Measurements from ENCODE around the gene PSD4.

PSD4 gene

DNA sequence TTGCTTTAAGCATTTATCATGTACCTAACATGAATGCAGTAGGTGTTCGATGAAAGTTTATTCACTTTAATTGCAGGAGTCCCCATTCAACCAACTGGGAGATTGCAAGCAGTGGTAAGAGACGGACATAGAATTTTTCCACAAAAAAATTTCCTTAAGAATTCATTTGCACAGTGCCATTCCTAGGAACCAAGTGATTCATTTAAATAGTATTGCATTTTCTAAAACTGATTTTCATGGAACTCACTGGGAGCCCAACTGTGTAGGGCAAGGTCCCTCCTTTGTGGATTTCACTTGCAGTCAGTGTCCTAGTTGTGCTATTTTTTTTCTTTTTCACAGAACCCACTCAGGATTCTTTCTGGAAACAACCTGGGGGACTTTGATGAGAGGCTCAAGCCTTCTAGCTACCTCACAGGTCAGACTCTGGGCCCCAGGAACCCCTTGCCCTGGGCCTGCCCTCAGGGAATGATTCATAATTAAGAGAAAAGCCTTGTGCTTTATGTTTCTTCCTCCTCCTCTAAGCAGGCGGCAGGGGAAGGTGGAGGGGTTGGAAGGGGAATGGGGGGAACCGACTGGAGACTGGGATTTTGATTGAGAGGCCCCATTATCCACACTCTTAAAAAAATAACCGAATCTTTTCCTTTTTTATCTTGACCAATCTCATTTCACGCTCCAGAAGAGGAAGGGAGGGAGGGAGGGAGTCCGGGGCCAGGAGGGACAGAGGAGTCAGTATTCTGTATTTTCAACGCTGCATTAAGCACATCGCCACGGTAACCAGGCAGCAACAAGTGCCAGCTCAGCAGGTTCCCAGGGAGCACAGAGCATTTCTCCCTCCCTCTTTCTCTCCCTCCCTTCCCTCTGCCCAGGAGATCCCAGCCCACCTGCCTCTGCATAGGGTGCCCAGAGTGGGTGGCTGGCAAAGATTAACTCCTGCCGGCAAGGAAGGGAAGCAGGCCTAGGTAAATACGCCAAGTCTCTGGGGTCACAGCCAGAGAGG lies 51.8 kb downstream of the PSD4 start:
- peak; percentile 41 for DNase-seq

DNA sequence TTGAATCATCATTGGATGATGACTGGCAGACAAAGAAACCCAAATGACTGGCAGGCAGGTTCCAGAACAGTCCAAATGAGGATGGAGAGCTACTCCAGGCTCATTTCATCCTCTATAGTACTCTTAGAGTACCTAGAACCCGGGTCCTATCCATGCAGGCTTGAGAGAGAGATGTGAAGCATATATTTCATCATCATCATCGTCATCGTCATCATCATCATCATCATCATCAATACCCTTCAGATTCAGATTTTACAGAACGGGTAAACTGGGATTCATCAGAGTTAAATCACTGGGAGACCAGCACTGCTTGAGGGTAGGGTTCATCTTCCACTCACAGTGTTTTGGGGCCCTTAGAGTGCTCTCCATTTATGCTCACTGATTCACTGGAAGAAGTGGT lies 52.7 kb downstream of the PSD4 start:
- no peak for DNase-seq

DNA sequence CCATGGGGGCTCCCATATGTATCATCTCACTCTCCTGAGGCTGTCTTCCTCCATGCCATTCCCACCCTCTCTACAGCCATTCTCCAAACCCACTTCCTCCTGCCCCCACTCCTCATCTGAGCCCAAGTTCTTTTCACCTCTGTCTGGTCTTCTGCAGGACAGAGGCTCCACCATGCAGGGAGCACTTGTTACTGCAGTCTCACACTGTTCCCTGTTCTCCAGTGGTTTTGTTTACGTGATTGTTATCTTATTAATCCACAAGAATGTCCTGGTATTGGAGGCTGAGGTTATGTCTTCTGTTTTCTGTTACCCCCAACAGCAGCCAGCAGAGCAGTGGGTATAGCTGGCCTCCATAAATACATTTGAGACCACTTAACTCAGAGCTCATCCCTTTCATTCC lies 53.5 kb downstream of the PSD4 start:
- DNase-seq = no peak

DNA sequence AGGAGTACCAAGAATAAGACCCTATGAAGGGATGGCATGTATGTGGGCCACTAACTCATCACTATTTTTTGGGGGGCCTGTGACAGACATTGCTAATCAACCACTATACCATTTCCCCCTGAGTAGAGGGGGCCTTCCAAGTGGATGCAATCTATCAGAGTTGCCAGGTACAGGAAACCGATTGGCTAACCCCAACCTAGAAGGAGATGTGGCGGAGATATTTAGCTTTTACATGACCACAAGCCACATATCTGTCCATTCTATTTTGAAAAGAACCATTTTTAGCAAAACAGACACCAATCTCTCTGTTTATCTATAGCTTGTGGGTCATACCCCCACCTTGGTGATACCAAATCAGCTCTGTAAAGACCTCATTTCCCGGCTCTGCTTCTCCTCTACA lies 53.9 kb downstream of the PSD4 start:
- no peak for DNase-seq

DNA sequence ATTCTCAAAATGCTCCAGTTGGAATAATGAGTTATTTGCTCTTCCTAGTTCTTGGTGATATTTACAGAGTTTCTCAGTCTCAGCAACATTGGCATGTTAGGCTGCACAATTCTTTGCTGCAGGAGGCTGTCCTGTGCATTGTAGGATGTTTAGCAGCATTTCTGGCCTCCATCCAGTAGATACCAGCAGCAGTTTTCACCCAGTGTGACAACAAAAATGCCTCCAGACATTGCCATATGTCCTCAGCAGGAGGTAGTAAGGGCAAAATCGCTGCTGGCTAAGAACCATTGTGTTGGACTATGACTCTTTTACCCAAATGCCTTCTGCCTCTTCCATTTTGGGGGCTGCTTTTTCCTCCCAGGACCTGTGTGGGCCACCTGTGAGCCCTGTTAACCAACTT lies 54.6 kb downstream of the PSD4 start:
- no peak for DNase-seq

DNA sequence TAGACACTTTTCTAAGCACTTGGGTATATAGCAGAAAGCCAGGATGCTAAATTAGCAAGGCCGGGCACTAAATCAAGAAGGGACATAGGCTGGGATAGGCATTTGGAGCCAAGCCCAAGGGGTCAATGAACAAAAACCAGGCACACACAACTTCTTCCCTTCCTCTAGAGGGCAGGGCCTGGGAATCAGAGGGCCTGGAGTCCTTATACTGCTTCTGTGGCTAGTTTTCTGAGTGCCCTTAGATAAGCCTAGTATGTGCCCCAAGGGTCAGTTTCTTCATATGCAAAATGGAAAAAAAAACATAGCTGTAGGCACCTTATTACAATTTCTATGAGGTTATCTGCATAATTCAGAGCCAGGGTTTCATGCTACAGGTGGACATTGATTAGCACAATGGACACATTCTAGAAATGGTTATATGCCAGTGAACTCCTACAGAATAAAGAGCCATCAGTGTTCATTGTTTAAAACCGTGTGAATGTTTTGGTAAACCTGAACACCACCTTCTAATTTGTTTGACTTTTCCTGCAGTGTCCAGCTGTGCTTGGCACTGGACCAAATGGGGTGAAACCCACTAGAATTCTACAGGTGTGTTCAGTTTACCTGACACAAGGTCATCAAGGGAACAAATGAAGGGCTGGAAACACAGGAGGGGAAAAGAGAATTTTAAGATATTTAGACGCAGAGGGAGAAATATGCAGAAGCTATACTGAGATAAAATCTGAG lies 55.4 kb downstream of the PSD4 start:
- peak; percentile 5 for DNase-seq

DNA sequence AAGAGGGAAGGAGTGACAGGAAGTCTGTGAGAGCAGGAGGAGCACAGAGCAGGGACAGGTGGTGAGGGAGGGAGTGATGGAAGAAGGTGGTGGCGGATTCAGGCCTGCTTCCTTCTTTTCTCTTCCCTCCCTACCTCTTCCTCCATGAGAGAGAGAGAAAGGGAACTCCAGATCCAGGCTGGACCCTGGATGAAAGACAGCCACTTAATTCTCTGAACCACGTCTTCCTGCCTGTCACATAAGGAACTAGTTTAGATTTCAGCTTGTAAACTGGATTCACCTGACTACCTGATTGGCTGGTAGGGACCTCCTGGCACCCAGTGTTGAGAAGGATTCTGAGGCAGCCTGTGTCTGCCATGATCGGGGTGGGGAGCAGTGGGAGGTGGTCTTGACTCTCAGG lies 56.0 kb downstream of the PSD4 start:
- DNase-seq = no peak

DNA sequence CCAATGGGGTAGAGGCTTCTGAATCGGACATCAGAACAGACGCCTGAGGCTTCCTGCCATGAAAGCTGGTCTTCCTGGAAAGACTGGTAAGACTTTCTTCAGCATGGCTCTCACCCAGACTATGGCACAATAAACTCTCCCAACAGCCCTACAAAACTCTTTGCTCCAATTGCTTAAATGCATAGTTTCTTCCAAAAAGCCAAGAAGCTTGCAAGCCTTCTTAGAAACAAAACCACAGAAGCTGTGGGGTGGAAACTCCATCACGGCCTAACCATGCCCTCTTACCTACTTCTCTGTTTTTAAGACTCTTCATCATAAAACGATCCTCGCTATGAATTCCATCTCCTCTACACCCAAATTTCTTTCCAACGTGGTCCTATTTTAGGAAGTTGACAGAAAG lies 56.8 kb downstream of the PSD4 start:
- no peak for DNase-seq

DNA sequence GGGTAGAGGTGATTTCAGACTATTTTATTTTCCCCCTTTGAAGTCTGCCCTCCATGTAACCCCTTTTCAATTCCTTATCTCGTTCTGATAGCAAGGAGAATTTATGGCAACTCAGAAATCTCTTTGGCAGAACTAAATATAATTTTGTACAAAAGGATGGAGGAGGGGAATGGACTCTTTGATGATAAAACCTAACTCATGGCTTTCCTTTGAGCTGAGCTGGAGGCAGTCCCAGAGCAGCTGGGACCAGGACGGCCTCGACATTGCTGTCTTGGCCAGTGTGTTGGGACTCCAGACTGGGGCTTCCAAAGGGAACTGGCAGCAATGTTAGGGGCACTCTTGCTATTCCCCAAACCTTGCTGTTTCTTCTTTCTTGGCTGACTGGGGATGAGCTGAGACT lies 57.3 kb downstream of the PSD4 start:
- no peak for DNase-seq

DNA sequence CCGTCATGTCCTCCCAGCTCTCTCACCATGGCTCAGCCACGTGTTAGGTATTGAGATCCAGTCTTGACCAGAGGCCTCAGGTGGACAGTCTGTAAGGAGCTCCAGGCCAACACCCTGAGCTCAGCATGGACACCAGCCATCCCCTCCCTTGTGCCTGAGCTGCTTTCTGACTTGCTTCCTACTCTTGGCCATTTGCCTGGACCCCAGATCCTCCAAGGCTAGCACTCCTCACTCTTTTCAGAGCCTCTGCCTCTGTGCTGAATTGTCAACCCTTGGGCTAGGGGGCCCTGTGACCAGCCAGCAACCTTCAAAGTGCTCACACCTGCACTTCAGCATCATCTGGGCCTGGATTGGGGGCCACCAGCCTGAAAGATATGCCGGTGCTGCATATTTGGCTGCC lies 58.4 kb downstream of the PSD4 start:
- DNase-seq = no peak

DNA sequence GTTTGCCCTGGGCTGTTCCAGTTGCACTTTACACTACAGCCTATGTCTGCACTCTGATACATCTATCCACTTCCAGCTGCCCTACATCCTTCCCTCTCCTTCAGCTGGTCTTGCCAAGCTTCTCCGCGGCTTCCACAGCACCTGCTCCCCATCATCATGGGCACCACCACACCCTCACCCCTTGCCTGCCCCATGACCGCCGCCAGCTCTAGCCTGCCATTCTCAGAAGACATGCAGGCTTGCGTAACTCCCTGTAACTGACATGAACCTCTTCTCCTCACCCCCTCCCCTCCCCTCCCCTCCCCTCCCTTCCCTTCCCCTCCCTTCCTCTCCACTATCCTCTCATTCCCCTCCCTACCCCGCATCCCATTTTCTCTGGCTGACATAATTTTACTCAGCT lies 59.0 kb downstream of the PSD4 start:
- DNase-seq = no peak

DNA sequence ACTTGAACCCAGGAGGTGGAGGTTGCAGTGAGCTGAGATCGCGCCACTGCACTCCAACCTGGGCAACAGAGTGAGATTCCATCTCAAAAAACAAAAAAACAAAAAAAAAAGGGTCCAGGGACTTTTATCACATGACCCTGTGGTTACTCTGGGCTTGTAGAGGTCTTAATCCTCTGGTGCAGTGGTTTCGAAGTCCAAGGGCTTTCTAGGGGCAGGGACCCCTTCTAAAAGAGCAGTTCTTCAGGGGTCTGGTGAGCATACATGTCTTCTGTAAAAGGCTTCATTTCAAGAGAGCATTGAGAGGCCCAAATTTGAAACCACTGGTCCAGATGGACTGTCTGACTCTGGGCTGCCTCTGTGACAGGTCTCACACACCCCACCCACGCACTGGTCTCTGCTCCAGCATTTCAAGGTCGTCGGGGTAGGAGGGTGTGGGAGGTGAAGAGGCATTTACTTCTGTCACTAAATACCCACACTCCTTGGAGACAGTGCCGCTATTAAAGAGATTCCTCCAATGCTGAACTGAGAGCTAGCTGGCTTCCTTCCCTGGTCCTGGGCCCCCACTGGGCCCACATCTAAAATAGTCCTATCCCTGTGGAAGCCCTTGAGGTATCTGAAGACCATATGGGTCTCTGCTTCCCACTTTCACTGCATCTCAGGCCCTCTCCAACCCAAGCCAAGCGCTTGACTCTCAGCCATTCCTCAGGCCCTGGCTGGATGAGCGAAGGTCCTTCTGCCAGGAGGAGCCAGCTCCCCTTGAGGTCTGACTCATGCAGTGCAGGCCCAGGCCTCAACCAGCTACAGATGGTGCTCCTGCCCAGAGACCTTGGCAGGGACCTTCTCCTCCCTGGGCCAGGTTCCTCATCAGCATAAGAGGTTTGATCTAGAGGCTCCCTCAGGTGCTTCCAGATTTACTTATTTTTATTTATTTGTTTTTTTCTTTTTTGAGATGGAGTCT lies 60.1 kb downstream of the PSD4 start:
- no peak for DNase-seq

DNA sequence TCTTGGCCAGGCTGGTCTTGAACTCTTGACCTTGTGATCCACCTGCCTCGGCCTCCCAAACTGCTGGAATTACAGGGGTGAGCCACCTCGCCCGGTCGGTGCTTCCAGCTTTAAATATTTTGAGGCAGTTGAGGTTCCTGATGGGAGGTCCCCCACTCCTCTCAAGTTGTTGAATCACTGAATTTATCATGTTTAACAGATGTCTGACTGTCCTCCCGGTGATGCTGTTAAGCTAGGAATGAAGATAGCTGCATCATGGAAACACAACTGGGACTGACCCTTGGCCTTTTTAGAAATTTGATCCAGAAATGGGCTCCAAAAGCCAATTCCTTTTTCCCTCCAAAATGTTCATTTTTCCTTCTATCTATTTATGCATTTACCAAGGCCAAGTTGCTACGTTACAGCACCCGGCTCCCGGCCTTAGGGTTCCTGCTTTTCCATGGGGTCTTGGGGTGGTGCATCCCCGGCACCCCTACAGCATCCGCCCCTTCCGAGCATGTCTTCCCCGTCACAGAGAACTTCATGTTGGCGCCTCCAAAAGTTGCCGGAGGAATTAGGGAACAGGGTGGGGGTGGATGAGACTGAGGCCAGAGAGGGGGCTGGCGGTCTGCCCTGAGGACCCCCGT lies 61.1 kb downstream of the PSD4 start:
- DNase-seq = no peak

DNA sequence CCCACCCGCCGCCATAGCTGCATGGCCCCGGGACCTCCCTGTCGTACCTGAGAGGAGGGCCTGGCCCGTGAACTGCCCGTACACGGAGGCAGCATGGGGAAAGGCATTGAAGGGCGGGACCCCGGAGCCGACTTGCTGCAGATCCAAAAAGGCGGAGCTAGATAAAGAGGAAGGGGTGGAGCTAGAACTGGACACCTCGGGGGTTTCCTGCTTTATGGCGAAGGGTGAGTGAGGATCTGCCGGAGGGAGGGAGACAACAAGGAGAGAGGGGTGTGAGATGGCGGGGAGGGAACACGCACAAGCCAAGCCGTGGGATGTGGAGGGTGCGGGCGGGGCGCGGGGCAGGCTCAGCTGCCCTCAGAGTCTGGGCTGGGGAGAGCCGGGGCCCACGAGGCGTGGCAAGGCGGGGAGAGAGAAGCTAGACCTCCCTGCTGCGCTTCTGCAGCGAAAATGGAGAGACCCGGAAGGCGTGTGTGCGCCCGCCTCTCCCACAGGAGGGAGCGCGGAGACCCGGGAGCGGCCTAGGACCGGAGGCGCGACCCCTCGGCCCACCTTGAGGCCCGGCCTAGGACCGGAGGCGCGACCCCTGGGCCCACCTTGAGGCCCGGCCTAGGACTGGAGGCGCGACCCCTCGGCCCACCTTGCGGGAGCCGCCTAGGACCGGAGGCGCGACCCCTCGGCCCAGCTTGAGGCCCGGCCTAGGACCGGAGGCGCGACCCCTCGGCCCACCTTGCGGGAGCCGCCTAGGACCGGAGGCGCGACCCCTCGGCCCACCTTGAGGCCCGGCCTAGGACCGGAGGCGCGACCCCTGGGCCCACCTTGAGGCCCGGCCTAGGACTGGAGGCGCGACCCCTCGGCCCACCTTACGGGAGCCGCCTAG lies 61.8 kb downstream of the PSD4 start:
- DNase-seq = peak; percentile 80

DNA sequence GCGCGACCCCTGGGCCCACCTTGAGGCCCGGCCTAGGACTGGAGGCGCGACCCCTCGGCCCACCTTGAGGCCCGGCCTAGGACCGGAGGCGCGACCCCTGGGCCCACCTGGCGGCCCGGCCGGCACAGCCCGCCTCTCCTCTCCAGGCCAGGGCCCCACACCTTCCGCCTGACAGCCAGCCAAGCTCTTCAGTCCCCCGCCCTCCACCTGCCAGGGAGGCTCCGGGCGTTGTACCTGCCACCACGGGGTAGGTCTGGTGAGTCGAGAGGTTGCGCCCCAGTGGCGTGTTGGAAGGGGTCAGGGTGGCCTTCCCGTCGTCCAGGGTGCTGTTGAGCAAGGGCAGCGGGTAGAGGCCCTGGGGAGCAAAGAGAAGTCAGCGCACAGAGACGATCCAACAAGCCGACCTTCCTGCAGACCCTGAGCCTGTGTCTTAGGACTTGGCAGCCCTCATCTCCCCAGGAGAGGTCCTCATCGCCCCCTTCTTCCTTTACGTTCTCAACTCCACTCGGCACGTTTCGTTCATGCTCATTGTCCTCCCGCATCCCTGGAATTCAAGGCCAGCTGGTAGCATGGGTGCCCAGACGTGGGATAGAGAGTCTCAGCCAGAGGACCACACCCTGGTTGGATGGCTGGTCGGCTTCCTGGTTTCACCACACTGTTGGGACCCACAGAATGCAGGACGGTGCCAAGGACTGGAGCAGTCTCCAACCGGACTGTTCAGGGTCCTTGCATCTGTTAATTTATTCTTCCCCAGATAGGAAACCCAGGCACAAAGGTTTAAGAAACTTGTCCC lies 62.8 kb downstream of the PSD4 start:
- DNase-seq = no peak

DNA sequence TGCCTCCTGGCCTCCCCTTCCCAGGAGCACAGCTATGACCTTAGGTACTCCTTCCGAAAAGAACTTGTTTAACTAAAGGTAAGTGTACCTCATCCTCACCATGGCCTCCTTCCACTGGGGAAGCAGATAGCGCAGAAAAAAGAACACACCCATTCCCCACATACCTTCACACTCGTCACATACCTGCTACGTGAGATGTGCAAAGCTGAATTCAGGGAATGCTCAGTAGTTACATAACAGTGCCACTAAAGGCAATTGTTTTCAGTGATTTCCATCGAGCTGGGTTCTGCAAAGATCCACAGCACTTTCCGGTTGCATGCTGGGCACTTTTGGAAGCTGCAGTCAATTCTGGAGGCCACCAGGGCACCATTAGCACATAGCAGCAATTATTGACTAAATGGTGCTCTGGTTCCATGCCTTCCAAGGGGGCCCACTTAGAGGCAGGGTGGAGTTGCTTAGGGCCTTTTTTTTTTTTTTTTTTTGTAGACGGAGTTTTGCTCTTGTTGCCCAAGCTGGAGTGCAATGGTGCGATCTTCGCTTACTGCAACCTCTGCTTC lies 63.9 kb downstream of the PSD4 start:
- DNase-seq = no peak

DNA sequence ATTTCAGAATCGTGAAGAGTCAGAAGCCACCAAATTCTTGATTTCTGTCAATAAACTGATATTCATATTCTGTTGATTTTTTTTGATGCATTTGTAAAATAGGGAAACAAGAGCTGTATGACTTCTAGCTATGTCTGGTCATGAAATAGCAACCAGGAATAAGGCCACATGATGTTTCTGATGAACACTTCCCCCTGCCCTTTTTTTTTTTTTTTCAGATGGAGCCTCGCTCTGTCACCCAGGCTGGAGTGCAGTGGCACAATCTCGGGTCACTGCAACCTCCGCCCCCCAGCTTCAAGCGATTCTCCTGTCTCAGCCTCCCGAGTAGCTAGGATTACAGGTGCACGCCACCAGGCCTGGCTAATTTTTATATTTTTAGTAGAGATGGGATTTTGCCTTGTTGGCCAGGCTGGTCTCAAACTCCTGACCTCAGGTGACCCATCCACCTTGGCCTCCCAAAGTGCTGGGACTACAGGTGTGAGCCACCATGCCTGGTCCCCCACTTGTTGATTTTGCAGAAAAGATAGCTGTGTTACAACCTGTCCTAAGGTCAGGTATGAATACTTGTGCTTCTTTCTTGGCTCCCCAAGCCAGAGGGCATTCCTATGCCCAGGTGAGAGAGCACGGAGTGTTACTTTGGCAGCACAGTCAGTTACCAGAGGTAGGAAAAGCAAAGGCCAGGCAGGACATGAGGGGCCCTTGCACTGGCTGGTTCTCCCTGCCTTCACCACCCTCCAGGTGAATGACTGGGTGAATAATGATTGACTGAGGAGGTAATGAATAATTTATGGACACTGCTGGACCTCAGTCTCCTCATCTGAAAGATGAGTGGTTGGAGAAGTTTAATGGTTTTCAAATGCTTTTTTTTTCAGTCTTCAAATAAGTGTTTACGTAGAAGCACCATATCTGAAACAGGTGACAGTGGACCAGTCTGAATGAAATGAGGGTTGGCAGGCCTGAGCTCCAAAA lies 65.4 kb downstream of the PSD4 start:
- DNase-seq = no peak

DNA sequence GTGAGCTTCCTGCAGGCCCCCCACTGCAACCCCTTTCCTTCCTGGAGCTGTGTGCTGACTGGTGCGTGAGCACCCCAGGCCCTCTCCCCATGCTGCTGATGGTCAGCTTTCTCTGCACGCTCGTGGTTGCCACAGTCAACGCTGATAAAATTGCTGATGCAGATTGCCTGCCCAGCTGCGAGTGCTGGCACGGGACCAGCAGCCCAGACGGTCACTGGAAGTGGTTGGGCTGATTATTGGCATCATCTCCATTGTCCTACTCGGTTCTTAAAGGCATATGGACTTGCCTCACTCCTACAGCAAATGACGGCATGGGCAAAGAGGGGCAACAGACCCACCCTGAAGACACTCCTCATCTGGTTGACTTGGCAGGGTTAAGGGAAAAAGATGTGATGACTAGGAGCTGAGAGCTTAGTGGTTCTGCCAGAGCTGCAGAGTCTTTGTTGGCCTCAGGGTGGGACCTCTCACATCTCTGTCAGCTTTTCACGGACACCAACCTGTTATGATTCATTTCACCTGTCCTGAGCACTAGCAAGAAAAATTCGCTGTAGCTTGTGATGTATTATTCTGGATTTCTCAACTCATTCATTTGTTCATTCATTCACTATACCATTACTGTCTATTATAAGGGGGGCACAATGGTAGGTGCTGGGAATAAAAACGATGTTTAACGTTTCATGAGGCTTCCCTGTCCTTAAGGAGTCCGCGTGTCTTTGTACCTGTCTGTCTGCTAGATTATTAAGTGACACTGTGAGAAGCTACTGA lies 66.6 kb downstream of the PSD4 start:
- peak; percentile 61 for DNase-seq

All from NCI-H2029 (cell line).